Osteoblast (primary cell): Measurements from ENCODE around the gene RPS6KA5. TPM values are rescaled to one million over a fixed set of nuclear protein-coding genes. Genes with fewer than 3 reads are reported as not detected.
"Not testable (repeated sequence)": the region's sequence is repeated elsewhere in the genome, so short reads cannot be mapped to it uniquely, and the experiment has no call there.

Source experiments
- DNase-seq: peaks from one replicate; pipeline ENCODE4 v3.0.0; 2011; ENCODE audit warnings: low spot score, mixed read lengths; ENCODE audit not compliant: insufficient read length; ENCODE audit errors: missing footprints
- H2AFZ ChIP-seq: 2 replicates; pipeline ENCODE4 v1.6.0; 2011; ENCODE audit warnings: mild to moderate bottlenecking, low read length
- H3K27ac ChIP-seq: 2 replicates; pipeline ENCODE4 v1.5.1; 2011; ENCODE audit warnings: mild to moderate bottlenecking, low read depth, low read length, moderate library complexity
- H3K27me3 ChIP-seq: 2 replicates; pipeline ENCODE4 v1.6.0; 2012; ENCODE audit warnings: mild to moderate bottlenecking, control low read depth, inconsistent platforms, low read length, moderate library complexity; ENCODE audit not compliant: insufficient read depth
- H3K36me3 ChIP-seq: 2 replicates; pipeline ENCODE4 v1.5.1; 2011; ENCODE audit warnings: mild to moderate bottlenecking, low read length, control low read depth, moderate library complexity; ENCODE audit not compliant: insufficient read depth
- H3K4me1 ChIP-seq: 2 replicates; pipeline ENCODE4 v1.5.1; 2011; ENCODE audit warnings: mild to moderate bottlenecking, low read length, control low read depth, moderate library complexity; ENCODE audit not compliant: insufficient read depth
- H3K4me2 ChIP-seq: 2 replicates; pipeline ENCODE4 v1.6.0; 2011; ENCODE audit warnings: mild to moderate bottlenecking, low read length; ENCODE audit not compliant: insufficient read depth
- H3K4me3 ChIP-seq: fragments of 200-600 bp; sonication (generic); 3 replicates; pipeline ENCODE4 v1.5.1; 2012; ENCODE audit warnings: mild to moderate bottlenecking, low read length, inconsistent platforms; ENCODE audit not compliant: insufficient read depth
- H3K79me2 ChIP-seq: 2 replicates; pipeline ENCODE4 v1.6.0; 2012; ENCODE audit warnings: mild to moderate bottlenecking, low read length, control low read depth, inconsistent platforms; ENCODE audit not compliant: insufficient read depth
- H3K9me3 ChIP-seq: 2 replicates; pipeline ENCODE4 v1.5.1; 2011; ENCODE audit warnings: low read depth, low read length, control low read depth
- H4K20me1 ChIP-seq: 2 replicates; pipeline ENCODE4 v1.6.0; 2012; ENCODE audit warnings: mild to moderate bottlenecking, low read length, control low read depth; ENCODE audit not compliant: insufficient read depth
- total RNA-seq: library from RNA; depleted of rRNA; stranded (reverse); fragments of >200 nt; gene quantifications from 2 replicates; pipeline ENCODE4 v1.2.3, GENCODE V29; 2012
- TF ChIP-seq, protein P1 (sequence below): IDR thresholded peaks from 2 replicates; pipeline ENCODE4 v1.5.1; 2011; ENCODE audit warnings: mild to moderate bottlenecking, low read depth, low read length, moderate library complexity; ENCODE audit errors: extremely low read depth

The RPS6KA5 gene
- total RNA-seq, 1 donor: 1.4 TPM

- no peak overlapping the region for H3K4me2 ChIP-seq
- H3K4me1 ChIP-seq: no peaks in the 10 kb centered on the region
- no peak overlapping the region for H2AFZ ChIP-seq
- no peaks in the 10 kb centered on the region for H4K20me1 ChIP-seq
- no peak overlapping the region for H3K4me3 ChIP-seq
- no peaks in the 10 kb centered on the region for H3K79me2 ChIP-seq
- H3K9me3 ChIP-seq: no peaks in the 10 kb centered on the region
- TF ChIP-seq, protein P1, sequence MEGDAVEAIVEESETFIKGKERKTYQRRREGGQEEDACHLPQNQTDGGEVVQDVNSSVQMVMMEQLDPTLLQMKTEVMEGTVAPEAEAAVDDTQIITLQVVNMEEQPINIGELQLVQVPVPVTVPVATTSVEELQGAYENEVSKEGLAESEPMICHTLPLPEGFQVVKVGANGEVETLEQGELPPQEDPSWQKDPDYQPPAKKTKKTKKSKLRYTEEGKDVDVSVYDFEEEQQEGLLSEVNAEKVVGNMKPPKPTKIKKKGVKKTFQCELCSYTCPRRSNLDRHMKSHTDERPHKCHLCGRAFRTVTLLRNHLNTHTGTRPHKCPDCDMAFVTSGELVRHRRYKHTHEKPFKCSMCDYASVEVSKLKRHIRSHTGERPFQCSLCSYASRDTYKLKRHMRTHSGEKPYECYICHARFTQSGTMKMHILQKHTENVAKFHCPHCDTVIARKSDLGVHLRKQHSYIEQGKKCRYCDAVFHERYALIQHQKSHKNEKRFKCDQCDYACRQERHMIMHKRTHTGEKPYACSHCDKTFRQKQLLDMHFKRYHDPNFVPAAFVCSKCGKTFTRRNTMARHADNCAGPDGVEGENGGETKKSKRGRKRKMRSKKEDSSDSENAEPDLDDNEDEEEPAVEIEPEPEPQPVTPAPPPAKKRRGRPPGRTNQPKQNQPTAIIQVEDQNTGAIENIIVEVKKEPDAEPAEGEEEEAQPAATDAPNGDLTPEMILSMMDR: no peak
- no peaks in the 10 kb centered on the region for H3K27me3 ChIP-seq
- no peaks in the 10 kb centered on the region for H3K36me3 ChIP-seq
- H3K27ac ChIP-seq: no peak overlapping the region
- no peak for DNase-seq
These were observed 117.1 kb downstream of the RPS6KA5 start for GRCh38 chr14:90943367-90943766.

DNA sequence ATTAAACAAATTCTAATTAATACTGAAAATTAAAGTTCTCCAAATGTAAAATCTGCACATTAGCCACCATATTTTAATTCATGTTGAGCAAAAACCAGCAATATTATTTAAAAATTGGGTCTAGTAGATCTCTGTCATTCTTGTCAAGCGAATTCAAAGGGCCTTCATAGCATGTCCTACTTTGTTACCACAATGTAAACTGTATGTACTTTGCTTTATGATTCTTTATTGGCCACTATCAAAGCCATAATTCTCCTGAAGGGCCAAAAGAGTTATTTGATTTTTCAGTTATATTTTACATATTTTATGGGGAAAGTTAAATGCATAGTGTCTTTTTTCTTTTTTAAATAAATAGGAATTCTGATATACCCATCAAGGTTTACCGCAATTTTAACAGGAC is 117.9 kb downstream of the RPS6KA5 start:
- Histone ChIP-seq H3K36me3 (no peaks in the 10 kb centered on the region), H3K27ac (no peak overlapping the region), H2AFZ (no peak overlapping the region), H3K27me3 (no peaks in the 10 kb centered on the region), H3K4me3 (no peak overlapping the region), H3K4me1 (no peaks in the 10 kb centered on the region), H3K4me2 (no peak overlapping the region), H4K20me1 (no peaks in the 10 kb centered on the region), H3K9me3 (no peaks in the 10 kb centered on the region), H3K79me2 (no peaks in the 10 kb centered on the region)
- TF ChIP-seq, protein P1: no peak
- DNase-seq: no peak

DNA sequence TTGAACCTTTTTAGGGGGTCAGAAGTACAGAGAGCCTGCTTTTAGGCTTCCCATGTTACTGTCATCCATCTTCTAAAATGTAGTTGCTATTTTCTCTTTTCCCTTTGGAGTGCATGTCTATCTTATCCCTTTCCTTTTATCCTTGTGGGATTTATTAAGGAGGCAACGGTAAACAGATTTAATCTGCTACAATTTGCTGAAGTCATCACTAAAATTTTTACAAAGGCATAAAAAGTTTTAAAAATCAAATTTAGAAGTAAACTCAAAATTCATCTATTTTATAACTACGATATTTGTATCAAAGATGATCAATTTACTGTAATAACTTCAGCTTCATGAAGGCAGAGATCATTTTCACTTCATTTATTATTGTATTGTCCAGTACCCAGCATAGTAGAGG is 118.7 kb downstream of the RPS6KA5 start:
- no peaks in the 10 kb centered on the region for H3K9me3 ChIP-seq
- H2AFZ ChIP-seq: no peak overlapping the region
- H3K27me3 ChIP-seq: no peaks in the 10 kb centered on the region
- H3K36me3 ChIP-seq: no peaks in the 10 kb centered on the region
- TF ChIP-seq, protein P1: no peak
- no peaks in the 10 kb centered on the region for H4K20me1 ChIP-seq
- H3K79me2 ChIP-seq: no peaks in the 10 kb centered on the region
- peak; percentile 15 for DNase-seq
- H3K27ac ChIP-seq: no peak overlapping the region
- no peak overlapping the region for H3K4me3 ChIP-seq
- no peak overlapping the region for H3K4me2 ChIP-seq
- no peaks in the 10 kb centered on the region for H3K4me1 ChIP-seq

GRCh38 chr14:90940318-90940962 is 120.0 kb downstream of the RPS6KA5 start:
- Histone ChIP-seq H3K27me3 (no peaks in the 10 kb centered on the region), H2AFZ (no peak overlapping the region), H3K9me3 (no peaks in the 10 kb centered on the region), H3K4me3 (no peak overlapping the region), H3K79me2 (no peaks in the 10 kb centered on the region), H3K36me3 (no peaks in the 10 kb centered on the region), H3K4me2 (no peak overlapping the region), H3K4me1 (no peaks in the 10 kb centered on the region), H3K27ac (no peak overlapping the region), H4K20me1 (no peaks in the 10 kb centered on the region)
- no peak for DNase-seq
- TF ChIP-seq, protein P1: no peak

DNA sequence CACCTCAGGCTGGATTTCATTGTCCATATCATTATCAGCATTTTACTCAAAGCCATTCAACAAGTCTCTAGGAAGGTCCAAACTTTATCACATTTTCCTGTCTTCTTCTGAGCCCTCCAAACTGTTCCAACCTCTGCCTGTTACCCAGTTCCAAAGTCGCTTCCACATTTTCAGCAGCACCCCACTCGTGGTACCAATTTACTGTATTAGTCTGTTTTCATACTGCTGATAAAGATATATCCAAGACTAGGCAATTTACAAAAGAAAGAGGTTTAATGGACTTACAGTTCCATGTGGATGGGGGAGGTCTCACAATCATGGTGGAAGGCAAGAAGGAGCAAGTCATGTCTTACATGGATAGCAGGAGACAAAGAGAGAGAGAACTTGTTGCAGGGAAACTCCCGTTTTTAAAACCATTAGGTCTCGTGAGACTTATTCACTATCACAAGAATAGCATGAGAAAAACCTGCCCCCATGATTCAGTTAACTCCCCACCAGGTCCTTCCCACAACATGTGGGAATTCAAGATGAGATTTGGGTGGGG is 121.1 kb downstream of the RPS6KA5 start:
- not testable (repeated sequence) for H3K79me2 ChIP-seq, H2AFZ ChIP-seq, H3K4me3 ChIP-seq, H3K27me3 ChIP-seq, H4K20me1 ChIP-seq, H3K9me3 ChIP-seq, DNase-seq, H3K4me2 ChIP-seq, H3K4me1 ChIP-seq, H3K36me3 ChIP-seq, H3K27ac ChIP-seq
